Activated CD4-positive, alpha-beta T cell treated with anti-CD3 and anti-CD28 coated beads, Interleukin-2, amount 50 U/mL, for 1 hour (primary cell): ENCODE results near the gene GLI2.

Experiments used
- DNase-seq: peaks from one replicate; pipeline ENCODE4 v3.0.0-alpha.2; 2020

Gene GLI2

DNA sequence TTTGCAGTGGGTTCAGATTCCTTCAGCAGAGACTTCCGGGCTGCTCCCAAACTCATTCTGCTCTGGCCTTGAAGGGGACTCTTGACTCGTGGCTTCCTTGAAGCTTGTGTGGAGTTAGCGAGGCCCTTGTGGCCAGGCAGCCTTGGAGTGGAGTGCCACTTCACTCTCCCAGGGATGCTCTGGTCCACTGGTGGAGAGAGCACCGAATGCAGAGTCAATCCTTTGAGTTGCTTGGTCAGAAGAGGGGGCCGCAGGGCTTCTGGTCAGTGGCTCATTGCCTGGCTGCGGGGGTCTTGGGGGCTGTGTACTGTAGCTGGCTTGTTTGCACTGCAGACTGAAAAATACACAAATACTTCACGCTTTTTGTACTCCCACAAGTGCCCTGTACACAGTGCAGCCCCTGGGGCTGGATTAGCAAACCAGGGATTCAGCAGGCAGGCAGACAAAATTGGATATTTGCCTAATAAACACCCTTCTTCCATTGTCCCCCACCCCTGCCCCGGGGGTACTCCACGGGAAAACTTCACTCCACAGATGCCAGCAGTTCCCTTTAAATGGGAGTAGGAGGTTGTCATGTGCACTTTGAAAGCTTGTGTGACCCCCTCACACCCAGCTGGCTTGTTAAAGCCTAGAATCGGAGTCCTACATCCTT lies 3.2 kb downstream of the GLI2 start:
- no peak for DNase-seq

DNA sequence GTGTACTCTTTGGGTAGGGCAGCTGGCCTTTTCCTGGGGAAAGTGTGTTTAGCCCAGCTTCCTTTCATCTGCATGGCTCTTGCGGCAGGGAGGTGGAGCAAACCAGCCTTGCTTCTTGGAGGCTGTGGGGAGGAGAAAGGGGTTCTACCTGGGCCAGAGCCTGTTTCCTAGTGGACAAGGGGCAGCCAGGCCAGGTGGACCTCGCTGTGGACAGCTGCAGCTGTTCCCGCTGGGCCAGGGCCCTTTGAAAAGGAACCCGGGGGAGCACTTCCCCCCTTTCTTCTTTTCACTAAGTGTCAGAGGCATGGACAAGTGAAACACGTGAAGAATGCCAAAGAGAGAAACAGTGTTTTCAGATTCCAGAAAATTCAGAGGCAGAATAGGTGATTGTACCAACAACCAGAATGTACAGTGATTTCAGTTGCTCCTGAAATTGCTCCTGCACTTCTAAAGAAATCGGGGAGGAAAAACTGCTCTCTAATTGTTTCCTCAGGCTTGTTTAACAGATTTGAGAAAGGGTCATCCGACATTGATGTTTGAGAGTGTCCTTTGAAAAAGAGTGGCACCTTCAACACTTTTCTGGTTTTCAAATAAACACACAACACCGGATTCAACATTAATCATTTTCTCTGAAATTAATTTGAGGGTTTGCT lies 3.9 kb downstream of the GLI2 start:
- no peak for DNase-seq

DNA sequence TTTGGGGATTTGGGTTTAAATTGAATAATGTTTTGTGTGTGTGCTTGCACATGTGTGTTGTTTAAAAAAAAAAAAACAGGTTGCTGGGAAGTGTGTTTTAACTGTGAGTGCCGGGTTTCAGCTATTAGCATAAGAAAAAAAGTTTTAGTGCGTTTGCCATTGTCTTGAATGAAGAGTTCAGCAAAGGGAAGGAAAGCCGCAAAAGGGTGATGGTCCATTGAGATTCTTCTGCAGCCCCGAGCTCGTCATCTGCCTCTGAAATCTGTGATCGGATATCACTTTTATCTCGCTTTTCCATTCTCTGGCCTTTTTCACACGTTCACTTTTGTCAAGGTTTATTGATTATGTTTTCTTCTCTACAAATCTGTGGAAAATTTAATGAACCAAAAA lies 4.7 kb downstream of the GLI2 start:
- DNase-seq = no peak

DNA sequence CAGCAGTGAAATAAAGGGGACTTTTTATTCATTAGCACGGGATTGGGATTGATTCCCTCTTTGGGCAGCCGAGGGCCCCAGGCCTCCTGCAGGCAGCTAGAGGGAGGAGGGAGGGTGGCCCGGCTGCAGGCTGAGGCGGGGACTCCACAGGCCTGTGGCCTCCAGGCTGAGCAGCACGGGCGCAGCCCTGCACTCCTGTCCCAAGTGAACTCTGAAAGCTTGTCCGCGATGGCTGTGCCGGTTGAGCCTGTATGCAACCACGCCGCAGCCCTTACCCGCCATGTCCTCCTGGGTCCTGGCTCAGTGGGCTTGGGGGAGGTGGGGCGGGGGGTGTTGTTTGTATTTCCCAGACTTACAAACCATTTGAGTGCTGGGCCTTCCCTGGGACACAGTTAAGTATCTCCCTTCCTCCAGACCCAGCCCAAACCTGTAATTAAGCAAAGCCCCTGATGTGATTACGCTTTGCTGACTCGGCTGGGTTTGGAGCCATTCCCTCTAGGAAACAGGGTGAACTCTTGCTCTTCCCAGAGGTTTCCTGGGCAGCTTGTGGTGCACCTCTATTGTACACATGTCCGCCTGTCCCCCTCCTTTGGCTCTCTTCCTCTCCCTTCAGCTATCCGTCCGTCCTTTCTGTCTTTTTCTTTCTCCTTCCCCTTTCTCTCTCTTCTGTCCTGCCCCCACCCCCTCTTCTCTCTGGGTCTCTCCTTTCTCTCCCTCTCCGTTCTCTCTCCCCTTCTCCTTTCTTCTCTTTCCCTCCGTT lies 5.3 kb downstream of the GLI2 start:
- DNase-seq = no peak

DNA sequence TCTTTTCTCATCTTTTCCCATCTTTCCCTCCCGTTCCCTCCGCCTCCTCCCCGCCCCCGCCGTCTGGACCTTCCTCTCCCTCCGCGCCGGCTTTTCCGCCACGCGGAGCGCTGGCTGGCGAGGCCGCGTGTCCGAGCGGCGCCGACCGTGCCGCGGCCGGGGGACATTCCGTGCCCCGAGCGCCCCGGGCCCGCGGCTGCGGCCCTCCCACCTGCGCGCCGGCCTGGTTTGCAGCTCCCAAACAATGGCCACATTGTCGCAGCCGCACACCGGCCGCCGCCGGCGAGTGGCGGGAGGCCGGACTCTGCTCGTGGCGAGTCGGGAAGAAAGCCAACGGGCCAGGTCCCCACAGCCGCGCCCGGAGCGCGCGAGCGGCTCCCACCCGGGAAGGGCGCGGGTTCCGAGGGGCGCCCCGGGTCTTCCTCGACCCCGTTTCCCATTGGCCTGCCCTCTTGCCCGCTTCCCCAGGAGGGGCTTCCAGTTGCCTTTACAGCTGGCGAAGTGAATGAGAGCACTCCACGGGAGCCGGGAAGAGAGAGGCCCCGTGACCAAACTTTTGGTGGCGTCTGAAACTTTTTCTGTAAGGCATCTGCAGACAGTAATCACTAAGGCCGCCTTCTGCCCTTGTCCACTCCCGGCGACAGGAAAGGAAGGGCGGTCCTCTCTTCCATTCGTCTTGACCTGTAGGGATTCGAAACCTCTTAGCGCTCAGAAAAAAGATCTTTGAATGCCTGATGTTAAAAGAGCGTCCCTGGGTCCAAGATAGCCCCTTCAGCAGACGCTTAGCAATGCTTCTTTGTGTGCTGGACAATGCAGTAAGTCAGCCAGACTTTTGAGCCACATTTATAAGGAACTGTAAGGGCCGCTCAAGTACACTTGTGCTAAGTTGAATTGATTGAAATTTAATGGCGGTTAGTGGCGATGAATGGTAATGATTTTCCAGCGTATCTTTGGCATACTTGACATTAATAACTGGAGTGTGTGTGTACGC lies 6.2 kb downstream of the GLI2 start:
- DNase-seq = no peak

DNA sequence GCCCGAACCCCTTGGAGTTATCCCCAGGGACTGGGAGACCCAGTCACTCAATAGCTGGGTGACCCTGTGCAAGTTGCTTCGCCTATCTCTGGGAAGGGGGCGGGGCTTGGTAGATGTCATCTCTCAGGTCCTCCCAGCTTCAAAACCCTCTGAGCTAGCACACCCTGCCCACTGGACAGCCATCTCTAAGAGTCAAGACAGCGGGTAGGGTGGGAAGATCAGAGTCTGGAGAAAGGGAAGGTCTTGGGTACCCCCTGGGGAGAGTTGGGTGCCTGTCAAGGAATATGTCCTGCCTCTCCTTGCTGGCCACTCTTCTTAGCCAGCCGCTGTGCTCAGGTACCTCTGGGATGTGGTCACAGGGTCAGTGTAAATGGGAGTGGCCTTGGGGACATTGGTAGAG lies 8.0 kb downstream of the GLI2 start:
- no peak for DNase-seq

DNA sequence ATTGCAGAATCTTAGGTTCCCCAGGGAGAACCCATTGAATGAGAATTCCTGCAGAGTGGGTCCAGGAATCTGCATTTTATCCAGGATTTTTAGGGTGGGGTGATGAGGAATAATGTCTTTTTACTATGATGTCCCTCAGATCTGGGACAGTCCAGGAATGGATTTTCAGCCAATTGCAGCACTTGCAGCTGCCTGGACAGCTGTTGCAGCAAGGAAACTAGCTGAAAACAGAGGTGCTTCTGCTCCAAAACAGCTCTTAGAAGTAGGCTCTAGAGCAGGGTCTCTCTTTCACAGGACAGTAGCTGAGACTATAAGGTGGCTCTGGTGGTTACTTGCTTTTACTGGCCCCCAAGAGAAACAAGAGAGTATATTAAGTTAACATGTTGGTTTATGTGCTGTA lies 9.1 kb downstream of the GLI2 start:
- DNase-seq = no peak

DNA sequence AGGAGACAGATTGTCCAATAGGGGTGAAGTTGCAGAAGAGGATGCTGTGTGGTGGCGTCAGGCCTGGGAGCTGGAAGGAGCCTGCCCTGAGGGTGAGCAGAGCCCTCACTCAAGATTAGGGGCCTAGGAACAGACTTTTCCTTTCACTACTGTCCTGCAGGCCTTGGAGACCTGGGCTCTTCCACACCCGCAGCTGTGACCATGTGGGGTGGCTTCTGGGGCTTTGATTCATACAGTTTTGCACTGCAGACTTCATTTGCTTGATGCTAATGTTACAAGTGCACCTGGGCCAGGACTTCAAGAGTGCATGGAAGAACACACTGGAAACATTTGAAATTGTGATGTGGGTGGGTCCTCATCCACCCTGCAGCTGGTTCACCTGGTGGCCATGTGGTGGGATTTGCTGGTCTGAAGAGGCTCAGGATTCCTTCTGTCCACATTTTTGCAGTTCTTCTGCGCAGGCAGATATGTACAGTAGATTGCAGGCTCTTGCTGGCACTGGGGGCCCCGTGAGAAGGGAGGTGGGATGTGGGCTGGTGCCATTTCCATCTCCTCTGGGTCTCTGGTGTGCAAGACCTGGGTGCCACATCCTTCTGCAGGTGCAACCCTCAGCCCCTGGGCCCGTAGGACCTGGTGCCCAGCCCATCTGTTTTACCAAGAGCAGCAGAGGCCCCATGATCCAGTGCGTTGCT lies 9.9 kb downstream of the GLI2 start:
- no peak for DNase-seq

DNA sequence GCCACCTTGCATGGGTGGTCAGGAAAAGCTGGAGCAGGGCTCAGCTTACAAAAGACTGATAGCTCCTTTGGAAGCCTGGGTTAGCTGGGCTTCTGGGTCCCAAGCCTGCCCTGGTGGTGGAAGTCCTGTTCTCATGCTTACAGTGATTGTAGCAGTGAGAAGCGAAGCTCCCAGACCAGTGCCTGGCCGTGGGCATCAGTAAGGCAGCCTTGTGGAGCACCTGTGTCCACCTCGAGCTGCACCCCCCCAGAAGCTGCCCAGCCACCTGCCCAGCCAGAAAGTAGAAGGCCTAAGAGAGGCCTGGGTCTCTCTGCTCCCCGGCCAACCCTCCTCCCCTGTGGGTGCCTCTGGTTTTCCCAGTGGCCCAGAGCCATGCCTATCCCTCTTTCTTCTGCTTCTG lies 10.5 kb downstream of the GLI2 start:
- no peak for DNase-seq

DNA sequence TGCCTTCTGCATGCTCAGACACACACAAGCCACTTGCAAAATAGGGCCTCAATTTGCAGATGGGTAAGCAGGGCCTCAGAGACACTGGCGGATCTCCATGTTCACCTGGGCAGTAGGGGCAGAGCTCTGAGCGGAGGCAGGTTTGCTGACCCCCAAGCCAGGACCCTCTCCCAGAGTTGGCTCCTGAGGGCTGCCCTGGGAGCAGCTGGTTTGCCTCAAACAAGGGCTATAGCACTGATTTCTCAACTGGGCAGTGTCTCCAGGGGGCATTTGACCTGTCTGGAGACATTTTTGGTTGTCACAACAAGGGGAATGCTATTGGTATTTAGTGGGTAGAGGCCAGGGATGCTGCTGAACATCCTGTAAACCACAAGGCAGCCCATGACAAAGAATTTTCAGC lies 11.6 kb downstream of the GLI2 start:
- no peak for DNase-seq

DNA sequence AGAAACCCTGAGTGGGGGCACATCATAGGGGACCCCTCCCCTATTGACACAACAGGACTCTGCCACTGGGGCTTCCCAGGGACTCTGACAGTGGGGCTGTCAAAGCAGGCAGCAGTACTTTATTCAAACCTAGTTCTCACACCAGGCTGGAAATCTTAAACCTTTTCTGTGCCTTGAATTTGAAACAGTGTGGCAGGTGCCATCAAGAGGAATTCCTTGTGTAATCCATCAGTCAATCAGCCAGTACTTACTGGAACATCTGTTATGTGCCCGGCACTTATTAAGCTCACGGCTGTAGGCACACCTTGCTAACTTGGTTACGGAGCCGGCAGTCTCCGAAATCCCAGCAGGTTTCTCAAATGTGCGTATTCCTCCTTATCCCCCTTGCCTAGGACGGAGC lies 12.0 kb downstream of the GLI2 start:
- DNase-seq = no peak

DNA sequence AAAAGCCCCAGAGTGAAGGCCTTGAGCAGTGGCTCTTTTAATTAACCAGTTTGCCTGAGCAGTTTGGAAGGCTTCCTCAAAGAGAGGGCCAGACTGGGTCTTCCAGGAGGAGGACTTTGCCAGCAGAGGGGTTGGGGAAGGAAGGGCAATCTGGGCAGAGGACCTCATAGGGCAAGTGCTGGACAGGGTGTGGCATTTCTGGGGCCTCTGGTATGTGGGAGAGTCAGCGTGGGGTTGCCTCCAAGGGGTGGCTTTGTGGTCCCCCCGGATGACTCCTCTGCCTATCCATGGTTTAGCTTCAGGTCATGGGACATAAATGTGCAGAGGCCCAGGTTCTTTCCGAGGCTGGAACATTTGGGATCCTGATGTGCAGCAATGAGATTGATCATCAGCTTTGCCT lies 12.6 kb downstream of the GLI2 start:
- no peak for DNase-seq

DNA sequence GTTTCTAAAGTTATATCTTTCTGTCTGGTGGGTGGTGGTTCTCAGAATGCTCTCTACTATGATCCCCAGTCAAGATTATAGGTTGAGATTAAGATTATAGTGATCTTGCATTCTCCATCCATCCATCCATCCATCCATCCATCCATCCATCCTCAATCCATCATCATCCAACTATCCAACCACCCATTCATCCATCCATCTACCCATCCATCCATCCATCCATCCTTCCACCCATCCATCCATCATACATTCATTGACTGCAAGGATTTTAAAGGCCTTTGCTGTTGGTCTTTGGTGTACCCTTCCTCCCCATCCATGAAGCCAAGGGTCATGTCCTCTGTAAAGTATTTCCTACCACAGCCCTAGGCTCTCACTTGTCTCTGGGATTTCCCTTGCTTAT lies 13.1 kb downstream of the GLI2 start:
- no peak for DNase-seq

DNA sequence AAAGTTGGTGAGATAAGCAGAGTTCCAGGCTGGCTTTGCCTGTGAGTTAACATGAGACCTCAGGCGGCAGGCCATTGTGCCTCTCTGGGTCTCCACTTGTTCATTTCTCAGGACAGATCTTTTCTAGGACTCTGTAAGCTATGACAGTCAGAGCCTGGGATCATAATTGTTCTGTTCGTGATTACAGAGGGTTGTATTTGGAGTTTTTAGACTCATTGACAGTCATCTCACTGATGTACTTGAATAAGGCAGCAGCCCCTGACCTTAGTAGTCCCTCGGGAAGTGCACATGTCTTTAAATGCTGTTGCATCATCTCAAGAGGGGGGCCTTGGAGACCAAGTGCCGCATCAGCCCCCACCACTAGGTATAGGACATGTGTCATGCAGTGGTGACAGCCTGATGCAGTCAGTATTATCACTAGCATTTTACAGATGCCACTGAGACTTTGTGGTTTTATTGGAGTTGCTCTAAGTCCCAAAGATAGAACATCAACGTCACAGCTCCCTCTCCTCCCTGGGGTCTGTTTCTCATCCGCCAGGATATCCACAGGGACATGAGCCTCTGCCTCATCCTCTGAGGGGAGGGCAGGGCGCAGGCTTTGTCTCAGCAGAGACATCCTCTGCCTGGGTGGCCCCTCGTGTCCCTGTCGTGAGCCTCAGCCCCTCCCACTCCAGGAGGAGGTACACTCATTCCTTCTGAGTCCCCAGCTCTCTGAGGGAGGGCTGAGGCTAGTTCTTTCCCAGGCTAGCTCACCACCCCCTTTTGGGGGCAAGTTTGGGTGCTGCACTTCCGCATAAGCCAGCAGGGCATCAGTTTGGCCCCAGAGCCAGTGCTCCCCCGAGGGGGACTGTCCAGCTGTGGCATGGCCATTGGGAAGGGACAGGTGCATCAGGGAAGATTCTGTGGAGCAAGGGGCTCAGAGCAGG lies 14.1 kb downstream of the GLI2 start:
- no peak for DNase-seq

DNA sequence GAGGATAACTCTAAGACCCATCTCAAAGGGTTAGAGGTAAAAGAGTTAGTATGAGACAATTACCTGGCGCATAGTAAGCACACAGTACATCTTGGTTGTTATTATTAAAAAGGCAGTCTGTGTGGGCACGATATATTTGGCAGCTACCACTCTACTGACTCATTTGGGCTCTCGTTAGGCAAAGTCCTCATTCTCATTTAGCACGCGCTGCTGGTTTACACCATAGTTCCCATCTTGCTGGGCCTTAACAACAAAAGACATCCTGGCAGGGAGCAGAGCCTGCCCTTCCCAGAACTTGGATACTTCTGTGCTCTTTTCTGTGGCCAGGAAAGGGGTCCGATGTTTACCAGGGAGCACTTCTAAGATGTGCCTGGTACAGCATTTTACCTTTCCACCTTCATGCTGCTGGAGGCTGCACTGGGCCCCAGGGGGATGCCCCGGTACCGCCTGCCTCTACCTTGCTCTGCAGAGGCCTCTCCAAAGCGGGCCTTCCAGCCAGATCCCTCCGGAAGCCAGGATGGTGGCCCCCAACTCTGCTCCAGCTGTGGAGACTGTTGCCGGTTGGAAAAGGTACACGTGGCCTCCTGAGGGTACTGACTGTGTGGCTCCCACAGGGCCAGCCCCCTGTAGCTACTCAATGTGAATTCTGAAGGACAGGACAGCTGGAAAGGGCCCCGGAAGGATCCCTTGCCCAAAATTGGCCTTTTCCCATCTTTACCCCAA lies 15.0 kb downstream of the GLI2 start:
- no peak for DNase-seq

DNA sequence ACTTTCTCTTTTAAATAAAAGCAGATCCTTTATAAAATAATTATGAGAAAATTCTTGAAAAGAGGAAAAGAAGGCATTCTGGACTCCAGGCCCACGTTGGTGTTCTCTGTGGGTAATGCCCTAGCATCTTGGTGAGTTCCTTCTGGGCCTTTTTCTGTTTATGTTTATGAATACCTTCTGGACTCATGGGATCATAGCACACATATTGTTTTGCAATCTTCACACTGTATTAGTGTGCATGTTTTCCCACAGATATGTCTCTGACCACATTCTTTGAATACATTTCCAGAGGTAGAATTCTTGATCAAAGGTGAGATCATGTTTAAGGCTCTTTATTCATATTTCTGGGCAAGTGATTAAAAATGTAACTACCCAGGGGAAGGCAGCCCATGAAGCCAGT lies 15.9 kb downstream of the GLI2 start:
- no peak for DNase-seq

DNA sequence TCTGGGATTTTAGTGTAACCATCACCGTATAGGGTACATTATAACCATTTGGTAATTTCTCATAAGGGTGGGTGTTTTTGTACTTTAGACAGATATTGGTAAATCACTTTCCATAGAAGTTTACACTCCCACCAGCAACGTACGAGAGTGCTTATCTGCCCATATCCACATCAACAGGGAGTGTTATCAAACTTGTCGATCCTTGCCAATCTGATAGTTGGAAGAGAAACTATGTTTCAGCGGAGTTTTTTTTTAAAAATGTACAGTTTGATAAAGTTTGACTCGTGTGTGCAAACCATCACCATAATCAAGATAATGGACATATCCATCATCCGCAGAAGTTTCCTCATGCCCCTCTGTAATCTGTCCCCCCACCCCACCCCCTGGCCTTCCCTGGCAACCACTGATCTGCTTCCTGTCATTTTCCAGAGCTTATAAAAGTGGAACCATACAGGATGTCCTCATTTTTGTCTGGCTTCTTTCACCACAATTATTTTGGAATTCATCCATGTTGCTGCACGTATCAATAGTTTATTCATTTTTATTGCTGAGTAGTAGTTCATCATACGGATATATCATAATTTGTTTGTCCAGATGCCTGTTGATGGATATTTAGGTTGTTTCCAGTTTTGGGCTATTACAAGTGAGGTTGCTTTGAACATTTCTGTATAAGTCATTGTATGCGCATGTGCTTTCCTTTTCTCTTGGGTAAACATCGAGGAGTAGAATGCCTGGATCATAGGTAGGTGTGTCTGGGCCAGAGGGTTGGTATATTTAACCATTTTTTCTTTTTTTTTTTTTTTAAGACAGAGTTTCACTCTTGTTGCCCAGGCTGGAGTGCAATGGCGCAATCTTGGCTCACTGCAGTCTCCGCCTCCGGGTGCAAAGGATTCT lies 18.6 kb downstream of the GLI2 start:
- no peak for DNase-seq

DNA sequence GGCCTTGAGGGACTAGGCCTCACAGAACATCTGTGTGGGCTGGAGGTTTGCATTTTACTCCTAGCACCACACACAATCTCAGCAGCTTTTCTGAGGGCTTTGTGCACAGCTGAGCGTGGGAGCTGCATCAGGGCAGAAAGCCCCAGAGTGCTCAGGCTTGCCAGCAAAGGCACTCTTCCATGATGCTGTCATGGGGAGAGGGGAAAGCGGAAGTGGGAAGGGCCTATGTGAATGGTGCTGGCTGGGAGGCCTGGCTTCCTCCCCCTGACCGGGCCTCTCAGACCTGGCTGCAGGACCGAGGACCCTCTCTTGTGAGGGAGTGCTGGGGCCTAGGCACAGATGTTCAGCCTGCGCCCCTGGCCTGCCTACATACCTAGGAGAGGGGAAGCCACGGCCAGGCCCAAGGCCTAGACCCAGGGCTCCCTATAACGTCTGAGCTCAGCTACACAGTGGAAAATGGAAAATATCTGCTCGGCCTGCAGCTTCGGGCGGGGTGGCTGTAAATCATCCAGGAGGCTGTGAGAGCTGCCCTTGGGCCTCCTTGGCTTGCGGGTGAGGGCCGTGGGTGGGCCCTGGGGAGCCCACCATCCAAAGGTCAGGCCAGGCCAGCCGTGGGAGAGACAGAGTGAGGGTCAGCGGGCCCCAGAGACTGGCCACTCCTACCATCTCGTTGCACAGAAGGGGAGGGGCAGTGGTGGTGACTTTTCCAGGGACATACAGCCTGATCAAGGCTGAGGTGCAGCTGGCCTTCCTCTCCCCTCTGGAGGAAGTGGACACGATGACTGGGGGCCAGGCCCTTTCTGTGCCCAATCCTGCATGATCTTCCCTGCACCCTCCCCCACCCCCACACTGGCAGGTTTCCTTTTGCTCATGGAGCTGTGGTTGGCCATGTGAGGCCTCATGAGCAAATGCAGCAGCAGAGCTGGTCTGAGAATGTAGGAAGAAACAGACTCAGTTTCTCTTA lies 22.8 kb downstream of the GLI2 start:
- DNase-seq = no peak
